Stimulated activated naive B cell treated with anti-CD40 and anti-IgM and Interleukin-4, amounts not matched to agents 10 μg/mL and 1 μg/mL and 100 μg/mL, for 72 hours (primary cell): ENCODE data around the gene DYNLT1.
"Not testable (repeated sequence)": the region's sequence is repeated elsewhere in the genome, so short reads cannot be mapped to it uniquely, and the experiment has no call there.

Experiments used
- ATAC-seq, 2 donors: fragments of 150-1000 bp; cut with Tn5 transposase; replicated peaks; 2 replicates each; pipeline ENCODE4 v1.10.0; 2021; ENCODE audit warnings: moderate library complexity in 1 of 2
- DNase-seq: peaks from one replicate; pipeline ENCODE4 v3.0.0; 2021
- H3K27ac Mint-ChIP-seq: one replicate; pipeline ENCODE4 v1.8.0; 2022; ENCODE audit warnings: mild to moderate bottlenecking, mixed read lengths
- H3K27me3 Mint-ChIP-seq, 2 donors: one replicate each; pipeline ENCODE4 v1.8.0; 2022; ENCODE audit warnings: mixed read lengths in 2 of 2
- H3K36me3 Mint-ChIP-seq, 2 donors: one replicate each; pipeline ENCODE4 v1.8.0; 2022; ENCODE audit warnings: mixed read lengths in 2 of 2, mild to moderate bottlenecking in 1 of 2
- H3K4me1 Mint-ChIP-seq, 2 donors: one replicate each; pipeline ENCODE4 v1.8.0; 2022; ENCODE audit warnings: mixed read lengths in 2 of 2, mild to moderate bottlenecking in 1 of 2
- H3K4me3 Mint-ChIP-seq, 2 donors: one replicate each; pipeline ENCODE4 v1.8.0; 2022; ENCODE audit warnings: mild to moderate bottlenecking in 2 of 2, mixed read lengths in 2 of 2, moderate library complexity in 1 of 2
- H3K9me3 Mint-ChIP-seq, 2 donors: one replicate each; pipeline ENCODE4 v1.8.0; 2022; ENCODE audit warnings: mixed read lengths in 2 of 2, mild to moderate bottlenecking in 1 of 2

The DYNLT1 gene

GRCh38 chr6:158655569-158656450 lies 11.3 kb upstream of the DYNLT1 start:
- Mint-ChIP-seq H3K4me3 (no peak overlapping the region), H3K9me3 (no peaks in the 10 kb centered on the region), H3K4me1 (peaks cover 25 to 51% of the 10 kb centered on the region in 2 donors), H3K27ac (no peak overlapping the region), H3K27me3 (peaks cover 22 to 25% of the 10 kb centered on the region in 2 donors), H3K36me3 (peaks cover 16 to 44% of the 10 kb centered on the region in 2 donors)
- no peak for ATAC-seq
- no peak for DNase-seq

DNA sequence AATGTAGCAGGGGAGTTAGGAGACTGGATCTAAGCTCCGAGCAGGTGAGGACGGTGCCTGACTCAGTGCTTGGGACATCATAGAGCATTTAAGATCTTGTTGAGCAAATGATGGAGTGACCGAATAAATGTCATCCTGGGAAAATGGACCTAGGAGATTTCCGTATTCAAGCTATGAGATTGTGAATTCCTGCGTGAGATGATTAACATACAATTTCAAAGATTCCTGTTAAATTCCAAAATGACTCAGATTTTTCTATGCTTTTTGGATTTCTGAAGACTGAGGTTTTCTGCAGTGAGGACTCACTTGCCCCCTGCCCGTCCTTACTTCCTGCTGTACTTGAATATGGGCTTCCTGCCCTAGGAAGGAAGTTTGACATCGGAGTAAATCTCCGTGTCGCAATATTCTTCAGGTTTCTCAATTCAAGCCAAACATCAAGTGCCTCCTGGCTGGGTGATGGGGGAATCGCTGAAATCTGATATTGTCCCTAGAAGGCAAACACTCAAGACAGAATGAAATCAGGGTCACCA lies 10.5 kb upstream of the DYNLT1 start:
- DNase-seq (no peak), ATAC-seq (no peak)
- peaks cover 22 to 25% of the 10 kb centered on the region in 2 donors for H3K27me3 Mint-ChIP-seq
- peak overlapping the region; percentile 92 for H3K27ac Mint-ChIP-seq
- H3K4me1 Mint-ChIP-seq: peaks cover 20 to 46% of the 10 kb centered on the region in 2 donors
- H3K9me3 Mint-ChIP-seq: no peaks in the 10 kb centered on the region
- H3K36me3 Mint-ChIP-seq: peaks cover 16 to 44% of the 10 kb centered on the region in 2 donors
- H3K4me3 Mint-ChIP-seq: no peak overlapping the region

DNA sequence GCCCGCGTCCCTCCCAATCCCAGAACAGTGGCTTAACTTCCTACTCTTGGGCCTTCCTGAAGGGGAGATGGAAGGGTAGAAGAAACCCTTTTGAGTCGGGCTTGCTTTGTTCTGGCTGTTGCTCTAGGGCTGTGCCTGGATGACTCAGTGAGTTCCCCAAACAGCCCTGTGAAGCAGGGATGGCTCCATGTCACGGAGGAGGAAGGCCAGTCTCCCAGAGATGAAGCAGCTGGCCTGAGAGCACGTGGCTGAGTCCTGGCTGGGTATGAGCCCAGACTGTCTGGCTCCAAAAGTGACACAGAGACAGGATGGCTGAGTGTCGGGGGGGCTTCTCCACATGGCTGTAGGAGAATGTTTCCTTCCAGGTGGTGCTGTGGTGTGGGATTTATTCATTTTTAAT lies 10.0 kb upstream of the DYNLT1 start:
- DNase-seq (no peak), ATAC-seq (no peak)
- Mint-ChIP-seq H3K4me3 (no peak overlapping the region), H3K36me3 (peaks cover 16 to 44% of the 10 kb centered on the region in 2 donors), H3K27me3 (peaks cover 22 to 25% of the 10 kb centered on the region in 2 donors), H3K9me3 (no peaks in the 10 kb centered on the region), H3K27ac (peak overlapping the region; percentile 92), H3K4me1 (peaks cover 25 to 46% of the 10 kb centered on the region in 2 donors)

GRCh38 chr6:158653577-158654354 lies 9.2 kb upstream of the DYNLT1 start:
- H3K36me3 Mint-ChIP-seq: peaks cover 16 to 37% of the 10 kb centered on the region in 2 donors
- H3K27ac Mint-ChIP-seq: peak overlapping the region; percentile 92
- peak; percentile 53 to 69 for ATAC-seq
- peak overlapping the region; percentile 61 to 62 for H3K4me3 Mint-ChIP-seq
- peaks cover 32 to 51% of the 10 kb centered on the region in 2 donors for H3K4me1 Mint-ChIP-seq
- no peaks in the 10 kb centered on the region for H3K9me3 Mint-ChIP-seq
- peaks cover 22 to 25% of the 10 kb centered on the region in 2 donors for H3K27me3 Mint-ChIP-seq
- peak; percentile 84 for DNase-seq

DNA sequence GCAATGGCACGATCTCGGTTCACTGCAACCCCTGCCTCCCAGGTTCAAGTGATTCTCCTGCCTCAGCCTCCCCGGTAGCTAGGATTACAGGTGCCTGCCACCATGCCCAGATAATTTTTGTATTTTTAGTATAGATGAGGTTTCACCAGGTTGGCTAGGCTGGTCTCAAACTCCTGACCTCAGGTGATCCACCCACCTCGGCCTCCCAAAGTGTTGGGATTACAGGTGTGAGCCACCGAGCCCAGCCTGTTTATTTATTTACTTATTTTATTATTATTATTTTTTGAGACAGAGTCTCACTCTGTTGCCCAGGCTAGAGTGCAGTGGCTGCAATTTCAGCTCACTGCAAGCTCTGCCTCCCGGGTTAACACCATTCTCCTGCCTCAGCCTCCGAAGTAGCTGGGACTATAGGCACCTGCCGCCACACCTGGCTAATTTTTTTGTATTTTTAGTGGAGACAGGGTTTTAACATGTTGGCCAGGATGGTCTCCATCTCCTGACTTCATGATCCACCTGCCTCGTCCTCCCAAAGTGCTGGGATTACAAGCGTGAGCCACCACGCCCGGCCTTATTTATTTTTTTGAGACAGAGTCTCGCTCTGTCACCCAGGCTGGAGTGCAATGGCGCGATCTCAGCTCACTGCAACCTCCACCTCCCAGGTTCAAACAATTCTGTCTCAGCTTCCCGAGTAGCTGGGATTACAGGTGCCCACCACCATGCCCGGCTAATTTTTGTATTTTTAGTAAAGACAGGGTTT lies 7.6 kb upstream of the DYNLT1 start:
- peaks cover 22 to 25% of the 10 kb centered on the region in 2 donors for H3K27me3 Mint-ChIP-seq
- not testable (repeated sequence) for H3K4me3 Mint-ChIP-seq, ATAC-seq, H3K9me3 Mint-ChIP-seq, DNase-seq
- peak overlapping the region; percentile 92 for H3K27ac Mint-ChIP-seq
- peaks cover 36 to 55% of the 10 kb centered on the region in 2 donors for H3K4me1 Mint-ChIP-seq
- peaks cover 16 to 37% of the 10 kb centered on the region in 2 donors for H3K36me3 Mint-ChIP-seq

- ATAC-seq (peak; percentile 73), DNase-seq (peak; percentile 88)
- Mint-ChIP-seq H3K4me1 (peaks cover 40 to 59% of the 10 kb centered on the region in 2 donors), H3K4me3 (peak within 1 kb of the TSS; percentile 78 to 85), H3K36me3 (peaks cover 5 to 18% of the 10 kb centered on the region in 2 donors), H3K27ac (peak within 1 kb of the TSS; percentile 97), H3K27me3 (peaks cover 5 to 6% of the 10 kb centered on the region in 2 donors), H3K9me3 (no peaks in the 10 kb centered on the region)
Measured at GRCh38 chr6:158649289-158650143, 5.0 kb upstream of the DYNLT1 start, which contains the start of gene SYTL3. Gene SYTL3, plus strand, starts transcription at chr6:158650054. Its CDS starts 13,215 bp downstream, at chr6:158663269.

- ATAC-seq: peak; percentile 23 to 35
- peak overlapping the region; percentile 97 for H3K27ac Mint-ChIP-seq
- H3K4me1 Mint-ChIP-seq: peaks cover 33 to 51% of the 10 kb centered on the region in 2 donors
- H3K9me3 Mint-ChIP-seq: no peaks in the 10 kb centered on the region
- H3K27me3 Mint-ChIP-seq: no peaks in the 10 kb centered on the region
- DNase-seq: no peak
- peak overlapping the region; percentile 78 to 85 for H3K4me3 Mint-ChIP-seq
- peaks cover 0 to 11% of the 10 kb centered on the region in 2 donors for H3K36me3 Mint-ChIP-seq
Measured at GRCh38 chr6:158648682-158649131, 4.2 kb upstream of the DYNLT1 start.

GRCh38 chr6:158647501-158647900 lies 3.0 kb upstream of the DYNLT1 start:
- H3K4me1 Mint-ChIP-seq: peaks cover 29 to 47% of the 10 kb centered on the region in 2 donors

DNA sequence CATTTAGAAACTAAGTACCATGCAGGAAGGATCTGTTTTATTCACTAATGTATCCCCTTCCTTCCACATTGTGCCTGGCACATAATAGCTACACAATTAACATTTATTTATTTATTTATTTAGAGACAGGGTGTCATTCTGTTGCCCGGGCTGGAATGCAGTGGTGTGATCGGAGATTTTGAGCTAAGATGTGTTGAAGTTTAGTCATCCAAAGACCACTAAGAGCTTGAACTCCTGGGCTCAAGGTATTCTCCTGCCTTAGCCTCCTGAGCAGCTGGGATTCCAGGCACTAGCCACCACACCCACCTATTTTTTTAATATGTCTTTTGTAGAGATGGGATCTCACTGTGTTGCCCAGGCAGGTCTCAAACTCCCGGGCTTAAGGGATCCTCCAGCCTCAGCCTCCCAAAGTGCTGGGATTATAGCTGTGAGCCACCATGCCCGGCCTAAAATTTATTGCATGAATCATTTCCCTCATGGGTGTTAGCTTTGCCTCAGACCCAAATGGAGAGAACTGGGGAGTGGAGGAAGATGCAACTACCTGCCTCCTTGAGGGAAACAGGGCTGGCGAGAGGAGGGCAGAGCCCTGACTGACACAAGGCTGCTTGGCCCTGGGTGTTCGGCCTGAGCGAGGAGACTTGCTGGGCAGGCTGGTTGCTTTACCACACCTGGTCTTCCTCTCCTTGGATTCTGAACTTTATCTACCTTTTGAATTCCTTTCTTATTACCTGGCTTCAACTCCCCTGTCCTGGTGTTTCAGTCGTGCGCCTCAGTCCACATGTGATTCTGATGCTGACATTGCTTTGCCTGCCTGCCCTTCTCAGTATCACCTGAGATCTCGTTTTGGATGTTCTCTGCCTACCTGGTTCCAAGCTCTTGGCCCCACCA lies 1.7 kb upstream of the DYNLT1 start:
- no peaks in the 10 kb centered on the region for H3K9me3 Mint-ChIP-seq
- H3K4me3 Mint-ChIP-seq: peak overlapping the region; percentile 88 to 95
- H3K27ac Mint-ChIP-seq: no peak overlapping the region
- peaks cover 30 to 50% of the 10 kb centered on the region in 2 donors for H3K4me1 Mint-ChIP-seq
- DNase-seq (no peak), ATAC-seq (no peak)
- H3K27me3 Mint-ChIP-seq: no peaks in the 10 kb centered on the region
- H3K36me3 Mint-ChIP-seq: peaks cover 3 to 8% of the 10 kb centered on the region in 2 donors

More at GRCh38 chr6:158647501-158647900, 3.0 kb upstream of the DYNLT1 start:
- Mint-ChIP-seq H3K4me3 (no peak overlapping the region), H3K27ac (peak overlapping the region; percentile 25), H3K9me3 (no peaks in the 10 kb centered on the region), H3K36me3 (peaks cover 0 to 5% of the 10 kb centered on the region in 2 donors), H3K27me3 (no peaks in the 10 kb centered on the region)
- no peak for DNase-seq
- no peak for ATAC-seq

DNA sequence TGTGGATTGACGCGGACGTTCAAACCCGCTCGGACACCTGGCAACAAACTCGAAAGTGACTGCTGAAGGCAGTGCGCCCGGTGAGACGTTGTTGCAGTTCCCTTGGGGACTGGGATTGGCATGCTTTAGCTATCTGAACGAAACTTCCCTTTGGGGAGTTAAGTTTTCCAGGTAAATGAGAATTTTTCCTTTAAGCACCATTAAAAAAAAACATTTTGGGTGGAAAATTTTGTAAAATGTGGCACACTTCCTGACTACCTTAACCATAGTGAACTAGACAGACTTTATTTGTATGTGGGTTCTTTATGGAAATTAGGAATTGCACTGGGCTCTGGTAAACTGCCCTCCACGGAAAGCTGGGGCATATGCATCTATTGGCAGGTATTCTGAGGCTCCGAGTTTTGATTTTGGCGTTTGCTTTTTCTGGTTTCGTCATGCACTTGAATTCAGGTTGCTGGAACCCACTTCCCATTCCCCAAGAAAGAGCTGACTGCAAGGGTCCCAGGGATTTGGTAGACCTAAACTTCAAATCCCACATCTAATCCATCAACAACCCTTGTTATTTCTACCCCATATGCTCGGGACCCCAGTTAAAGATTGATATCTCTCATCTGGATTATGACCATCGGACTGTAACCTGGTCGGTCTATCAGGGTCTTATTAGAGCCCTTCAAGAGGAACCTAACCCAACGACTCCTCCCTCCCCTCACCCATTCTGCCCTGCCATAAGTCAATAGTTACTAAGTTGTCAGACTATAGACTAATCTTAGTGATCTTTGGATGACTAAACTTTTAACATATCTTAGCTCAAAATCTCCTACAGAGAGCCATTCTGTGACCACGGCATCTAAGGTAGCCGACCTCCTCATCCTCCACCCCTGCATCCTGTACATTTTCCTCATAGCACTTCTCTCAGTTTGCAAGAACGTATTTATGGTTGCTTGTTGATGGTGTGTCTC lies 800 bp upstream of the DYNLT1 start:
- H3K4me3 Mint-ChIP-seq: peak overlapping the region; percentile 88 to 95
- peak overlapping the region; percentile 92 for H3K27ac Mint-ChIP-seq
- ATAC-seq: no peak
- H3K36me3 Mint-ChIP-seq: peaks cover 7 to 13% of the 10 kb centered on the region in 2 donors
- no peaks in the 10 kb centered on the region for H3K9me3 Mint-ChIP-seq
- H3K27me3 Mint-ChIP-seq: no peaks in the 10 kb centered on the region
- DNase-seq: no peak
- peaks cover 35 to 55% of the 10 kb centered on the region in 2 donors for H3K4me1 Mint-ChIP-seq

DNA sequence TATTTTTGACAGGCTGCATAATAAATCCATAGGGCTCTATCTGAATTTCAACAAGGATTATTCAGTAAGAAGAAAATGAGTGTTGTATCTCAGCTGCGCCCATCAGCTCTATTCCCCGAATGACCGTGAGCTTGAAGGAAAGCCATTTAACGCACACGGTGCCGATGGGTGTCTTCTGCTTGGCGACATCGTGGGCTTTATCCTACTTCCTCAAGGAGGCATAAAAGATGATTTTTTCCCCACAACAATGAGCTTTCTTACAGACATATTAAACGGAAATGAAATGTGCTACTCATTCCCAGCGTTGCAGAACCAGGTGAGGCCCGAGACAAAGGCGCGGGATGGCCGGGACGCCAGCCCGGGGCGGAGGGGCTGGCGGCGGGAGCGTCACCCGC lies 710 bp downstream of the DYNLT1 start:
- DNase-seq: no peak

More for the DNA sequence above, 710 bp downstream of the DYNLT1 start:
- peaks cover 11 to 21% of the 10 kb centered on the region in 2 donors for H3K36me3 Mint-ChIP-seq
- peak overlapping the region; percentile 96 for H3K27ac Mint-ChIP-seq
- H3K4me3 Mint-ChIP-seq: peak overlapping the region; percentile 93 to 95
- no peaks in the 10 kb centered on the region for H3K27me3 Mint-ChIP-seq
- no peaks in the 10 kb centered on the region for H3K9me3 Mint-ChIP-seq
- ATAC-seq: no peak
- peaks cover 31 to 51% of the 10 kb centered on the region in 2 donors for H3K4me1 Mint-ChIP-seq
